HG03457 (cell line): Measurements from ENCODE around the gene INAFM2.

Source experiments
- ATAC-seq: cut with Tn5 transposase; IDR thresholded peaks from one replicate; pipeline ENCODE4 v1.9.1; 2021; ENCODE audit warnings: moderate number of reproducible peaks; ENCODE audit not compliant: unreplicated experiment

INAFM2 gene

DNA sequence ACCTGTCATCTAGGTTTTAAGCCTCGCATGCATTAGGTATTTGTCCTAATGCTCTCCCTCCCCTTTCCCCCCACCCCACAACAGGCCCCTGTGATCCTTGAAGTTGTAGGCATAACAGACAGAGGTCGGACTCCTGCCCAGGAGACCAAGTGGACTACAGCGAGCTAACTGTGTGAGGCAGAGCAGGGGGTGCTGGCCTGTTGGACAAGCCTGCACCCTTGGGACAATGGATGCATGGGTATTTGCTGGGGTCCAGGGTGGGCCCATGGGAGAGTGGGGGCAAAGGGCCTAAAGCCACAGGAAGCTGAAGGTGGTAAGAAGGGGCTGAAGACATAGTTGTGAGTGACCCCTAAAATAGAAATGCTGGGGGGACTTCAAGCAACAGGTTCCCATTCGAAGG lies 18.2 kb upstream of the INAFM2 start:
- ATAC-seq: no peak

DNA sequence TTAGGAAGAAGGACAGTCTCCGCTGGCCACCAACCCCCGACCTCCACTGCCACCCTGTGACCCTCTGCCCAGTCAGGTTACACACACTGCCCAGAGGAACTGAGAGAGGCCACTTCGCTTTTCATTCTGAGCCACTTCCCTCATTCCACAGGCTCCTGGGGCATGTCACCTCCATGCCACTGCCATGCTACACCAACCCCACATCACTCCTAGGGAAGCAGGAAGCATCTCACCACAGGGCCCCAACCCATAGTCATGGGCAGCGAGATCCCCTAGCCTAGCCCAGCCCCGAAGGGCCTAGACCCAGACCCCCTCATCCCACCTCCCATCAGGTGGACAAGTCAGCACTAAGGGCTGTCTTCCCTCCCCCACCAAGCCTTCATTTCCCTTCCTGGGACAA lies 17.1 kb upstream of the INAFM2 start:
- no peak for ATAC-seq

DNA sequence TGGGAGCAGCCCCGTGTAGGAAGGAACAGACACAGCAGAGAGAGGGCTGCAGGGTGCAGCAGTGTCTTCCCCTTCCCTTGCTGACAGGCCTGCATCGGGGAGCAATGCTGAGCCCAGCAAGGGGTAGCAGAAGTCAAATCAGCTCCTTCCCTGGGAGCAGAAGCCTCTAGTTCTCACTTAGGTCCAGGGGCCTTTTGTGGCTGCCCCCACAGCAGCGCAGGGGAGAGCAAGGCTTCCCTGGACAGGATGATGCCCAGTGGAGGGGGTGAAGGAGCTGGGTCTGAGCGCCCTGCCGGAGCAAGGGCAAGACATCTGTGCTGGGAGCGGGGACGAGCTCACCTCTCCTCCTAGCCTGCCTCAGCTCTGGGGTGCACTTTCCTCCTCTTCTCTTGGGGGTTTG lies 16.6 kb upstream of the INAFM2 start:
- ATAC-seq: no peak

DNA sequence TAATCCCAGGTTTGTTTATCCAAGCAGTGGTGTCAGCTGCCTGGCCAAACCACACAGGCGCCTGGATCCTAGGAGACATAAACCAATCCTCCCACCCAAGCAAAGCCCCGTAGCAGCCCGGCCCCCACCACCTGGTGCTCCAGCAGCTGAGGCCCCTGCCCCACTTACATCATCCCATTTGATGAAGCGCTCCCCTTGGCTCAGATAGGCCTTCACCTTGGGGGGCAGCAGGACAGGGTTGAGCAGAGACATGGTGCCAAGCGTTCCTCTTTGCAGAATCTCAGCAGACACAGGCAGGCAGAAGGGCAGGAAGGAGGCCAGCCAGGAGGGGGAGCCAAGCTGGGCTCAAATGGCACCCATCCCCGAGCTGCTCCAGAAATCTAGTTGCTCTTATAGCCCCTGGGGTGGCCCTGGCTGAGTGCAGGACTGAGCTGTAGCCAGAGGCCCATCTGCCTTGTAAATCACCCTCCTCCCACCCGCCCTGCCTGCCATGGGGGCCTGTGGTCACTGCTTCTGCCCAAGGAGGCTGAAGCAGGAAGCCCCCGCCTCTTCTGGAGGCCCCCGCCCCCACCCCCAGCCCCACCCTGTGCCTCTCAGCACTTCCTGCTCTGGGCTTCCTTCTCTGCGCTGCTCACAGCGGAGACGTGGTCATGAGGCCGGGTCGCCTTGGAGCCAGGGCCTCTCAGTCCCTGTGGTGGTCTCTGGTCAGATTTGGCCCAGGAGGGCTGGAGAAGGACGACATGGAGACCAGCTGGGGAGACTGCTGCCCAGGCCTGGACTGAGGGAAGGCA lies 15.9 kb upstream of the INAFM2 start, which contains the start of gene PLCB2:
Gene PLCB2, minus strand, starts transcription at position 515 of the 791 bp plus-strand sequence. Its CDS starts 263 bp downstream, at position 252.
- ATAC-seq: no peak

DNA sequence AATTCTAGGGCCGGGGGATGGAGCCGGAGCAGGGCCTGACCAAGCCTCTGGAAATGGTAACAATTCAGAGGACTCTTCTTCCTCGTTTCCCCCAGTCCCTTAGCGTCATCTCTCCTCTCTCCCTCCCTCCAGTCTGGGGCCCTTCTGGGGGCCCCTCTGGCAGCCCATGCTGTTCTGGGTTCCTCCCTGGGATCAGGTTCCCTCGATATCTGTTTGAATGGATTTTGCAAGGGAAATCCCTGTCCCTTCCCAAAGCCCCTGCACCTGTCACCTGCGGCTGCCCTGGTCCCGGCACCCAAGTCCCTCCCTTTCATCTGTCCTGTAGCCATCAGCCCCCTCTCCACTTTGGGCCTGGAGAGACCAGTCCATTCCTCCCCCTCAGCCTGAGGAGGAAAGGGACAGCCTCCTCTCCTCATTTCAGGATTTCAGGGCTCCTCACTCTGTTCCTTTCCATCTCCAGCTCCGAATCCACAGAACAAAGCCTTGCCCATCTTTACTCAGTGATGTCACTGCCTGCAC lies 14.1 kb upstream of the INAFM2 start:
- no peak for ATAC-seq

DNA sequence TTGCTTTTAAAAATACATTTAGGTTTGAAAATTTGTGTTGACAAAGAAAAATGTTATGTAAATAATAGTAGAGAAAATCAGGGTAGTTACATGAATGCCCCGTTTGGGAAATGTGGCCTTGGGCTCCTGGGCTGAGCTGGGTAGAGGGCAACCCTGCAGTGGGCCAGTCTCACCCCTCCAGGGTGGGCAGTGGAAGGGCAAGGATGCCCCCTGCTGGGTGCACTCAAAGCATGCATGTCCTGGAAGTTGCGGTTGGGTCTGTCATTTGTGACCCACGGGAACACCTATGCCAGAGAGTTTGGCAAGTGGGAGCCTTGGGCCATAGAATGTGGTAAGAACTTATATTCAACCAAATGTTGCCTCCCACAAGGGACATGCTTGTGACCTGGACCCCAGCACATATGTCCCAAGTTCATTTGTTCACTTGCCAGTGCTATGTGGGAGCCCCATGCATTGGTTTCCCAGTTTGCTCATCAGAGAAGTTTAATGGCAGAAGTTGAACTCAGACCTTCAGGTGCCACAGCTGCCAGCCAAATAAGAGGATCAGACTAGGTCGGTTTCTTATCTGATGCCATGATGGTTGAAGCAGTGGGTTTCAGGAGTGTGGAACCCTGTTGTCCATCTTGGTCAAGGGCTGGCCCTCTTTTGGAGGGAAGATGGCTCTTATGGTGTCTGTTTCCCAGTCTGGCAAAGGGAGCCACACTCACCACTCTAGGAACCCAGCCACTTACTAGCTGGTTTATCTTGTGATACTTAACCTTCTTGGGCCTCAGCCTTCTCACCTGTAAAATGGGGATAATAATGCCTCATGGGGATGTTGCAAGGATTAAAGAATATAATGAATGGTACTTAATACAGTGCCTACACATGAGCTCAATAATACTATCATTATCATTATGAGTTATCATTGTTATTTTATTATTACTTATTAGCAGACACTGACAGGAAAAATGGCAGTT lies 13.2 kb upstream of the INAFM2 start:
- no peak for ATAC-seq

DNA sequence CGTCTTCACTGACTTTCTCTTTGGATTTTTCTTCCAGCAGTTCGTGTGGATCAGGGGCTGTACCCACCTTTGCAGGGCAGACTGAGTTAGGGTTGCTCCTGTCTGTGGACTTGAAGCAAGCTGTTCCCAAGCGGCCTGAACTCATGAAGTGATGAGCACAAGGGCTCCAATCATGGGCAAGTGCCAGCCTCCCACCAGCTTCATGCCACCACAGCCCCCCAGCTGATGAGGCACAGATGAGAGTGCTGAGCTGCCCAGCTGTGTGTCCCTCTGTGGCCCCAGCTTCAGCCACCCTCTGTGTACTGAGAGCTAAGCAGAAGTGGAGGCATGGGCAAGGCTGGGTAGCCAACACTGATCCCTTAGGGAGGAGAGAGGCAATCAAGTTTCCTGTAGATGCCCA lies 12.5 kb upstream of the INAFM2 start:
- ATAC-seq: no peak

DNA sequence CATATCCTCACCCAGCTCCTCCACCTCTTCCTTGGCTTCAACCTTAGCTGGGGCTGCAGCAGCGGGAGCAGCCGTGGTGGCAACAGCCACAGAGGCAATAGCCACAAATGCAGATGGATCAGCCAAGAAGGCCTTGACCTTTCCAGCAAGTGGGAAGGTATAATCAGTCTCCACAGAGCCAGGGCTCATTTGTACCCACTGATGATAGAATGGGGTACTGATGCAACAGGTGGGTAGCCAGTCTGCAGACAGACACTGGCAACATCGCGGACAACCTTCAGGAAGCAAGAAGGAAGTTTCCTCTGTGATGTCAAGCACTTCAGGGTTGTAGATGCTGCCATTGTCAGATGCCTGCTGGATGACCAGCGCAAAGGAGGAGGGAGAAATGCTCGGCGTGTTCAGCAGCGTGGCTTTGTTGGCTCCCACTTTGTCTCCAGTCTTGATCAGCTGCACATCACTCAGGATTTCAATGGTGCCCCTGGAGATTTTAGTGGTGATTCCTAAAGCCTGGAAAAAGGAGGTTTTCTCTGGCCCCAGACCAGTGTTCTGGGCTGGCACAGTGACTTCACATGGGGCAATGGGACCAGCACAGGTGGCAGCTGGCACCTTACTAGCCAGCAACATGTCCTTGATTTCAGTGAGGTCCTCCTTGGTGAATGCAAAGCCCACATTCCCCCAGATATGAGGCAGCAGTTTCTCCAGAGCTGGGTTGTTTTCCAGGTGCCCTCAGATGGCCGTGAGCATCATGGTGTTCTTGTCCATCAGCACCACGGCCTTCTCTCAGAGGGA lies 10.9 kb upstream of the INAFM2 start:
- ATAC-seq: no peak

DNA sequence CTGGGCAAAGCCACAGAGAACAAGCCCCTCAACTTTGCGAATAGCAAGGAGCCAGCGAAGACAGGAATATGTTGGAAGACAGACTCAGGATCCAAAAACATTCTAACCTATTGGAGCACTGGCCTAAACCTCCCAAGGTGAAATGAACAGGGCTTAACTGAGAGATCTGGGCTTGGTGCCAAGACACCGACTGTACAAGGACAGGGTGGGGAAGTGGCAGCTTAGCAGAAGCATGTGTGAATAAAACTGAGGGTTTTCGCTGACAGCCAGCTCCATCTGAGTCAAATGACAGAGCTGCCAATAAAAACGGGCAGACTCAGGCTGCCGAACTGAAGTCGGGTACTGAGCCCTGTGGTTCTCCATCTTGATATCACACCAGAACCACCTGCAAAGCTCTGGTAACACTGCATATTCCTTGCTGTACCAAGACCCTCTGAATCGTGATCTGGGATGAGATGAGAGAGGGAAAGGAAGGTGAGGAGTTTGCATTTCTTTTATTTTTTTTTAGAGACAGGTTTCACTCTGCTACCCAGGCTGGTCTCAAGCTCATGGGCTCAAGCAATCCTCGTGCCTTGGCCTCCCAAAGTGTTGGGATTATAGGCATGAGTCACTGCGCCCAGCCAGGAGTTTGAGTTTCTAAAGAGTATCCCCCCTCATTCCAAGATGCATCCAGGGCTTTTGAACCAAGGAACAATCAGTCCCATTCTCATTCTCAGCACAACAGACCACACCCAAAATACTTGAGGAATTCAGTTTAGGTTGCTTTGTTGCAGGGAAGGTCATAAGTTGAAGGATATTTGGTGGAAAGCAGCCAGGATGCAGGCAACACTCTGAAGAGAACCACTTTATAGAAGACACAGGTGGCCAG lies 9.7 kb upstream of the INAFM2 start:
- no peak for ATAC-seq

DNA sequence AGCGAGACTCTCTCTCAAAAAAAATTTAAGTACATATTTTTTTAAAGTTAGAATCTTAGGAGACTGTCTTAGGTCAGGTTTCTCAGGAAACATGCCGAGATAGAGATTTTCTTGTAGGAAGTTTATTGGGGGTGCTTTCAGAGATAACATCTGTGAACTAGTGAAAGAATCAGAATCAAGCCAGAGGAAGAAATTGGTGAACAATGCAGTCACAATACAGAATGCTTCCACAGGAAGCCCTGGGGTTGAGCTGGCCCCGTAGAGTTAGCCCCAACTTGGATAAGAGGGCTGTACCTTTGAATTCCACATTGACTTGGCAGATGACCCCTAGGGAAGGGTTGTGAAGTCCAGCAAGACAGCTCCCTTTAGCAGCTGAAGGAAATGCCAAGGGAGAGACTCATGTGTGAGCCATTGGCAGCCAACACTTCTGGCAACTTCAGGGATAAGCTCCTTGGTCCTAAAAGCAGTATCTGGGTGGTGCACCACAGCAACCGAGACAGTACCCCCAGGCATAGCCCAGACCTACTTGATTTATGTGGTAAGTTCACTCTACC lies 8.7 kb upstream of the INAFM2 start:
- ATAC-seq: no peak

DNA sequence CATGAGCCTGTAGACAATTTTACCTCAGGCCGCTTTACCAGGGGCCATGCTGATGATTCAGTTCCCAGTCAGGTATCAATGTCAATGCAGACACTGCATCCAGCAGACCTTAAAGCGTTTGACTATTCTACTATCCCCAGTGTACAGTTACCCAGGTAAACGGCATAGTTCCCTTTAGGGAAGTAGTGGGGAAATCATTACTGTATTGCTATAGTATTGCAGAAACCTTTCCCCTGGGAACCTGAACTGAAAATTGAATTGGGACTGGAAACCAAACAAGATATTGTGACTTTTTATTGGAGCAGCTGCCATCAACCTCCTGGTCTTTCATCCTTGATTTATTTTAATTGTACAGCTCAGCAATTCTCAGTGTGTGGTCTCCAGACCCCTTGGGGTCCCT lies 6.6 kb upstream of the INAFM2 start:
- ATAC-seq: no peak

DNA sequence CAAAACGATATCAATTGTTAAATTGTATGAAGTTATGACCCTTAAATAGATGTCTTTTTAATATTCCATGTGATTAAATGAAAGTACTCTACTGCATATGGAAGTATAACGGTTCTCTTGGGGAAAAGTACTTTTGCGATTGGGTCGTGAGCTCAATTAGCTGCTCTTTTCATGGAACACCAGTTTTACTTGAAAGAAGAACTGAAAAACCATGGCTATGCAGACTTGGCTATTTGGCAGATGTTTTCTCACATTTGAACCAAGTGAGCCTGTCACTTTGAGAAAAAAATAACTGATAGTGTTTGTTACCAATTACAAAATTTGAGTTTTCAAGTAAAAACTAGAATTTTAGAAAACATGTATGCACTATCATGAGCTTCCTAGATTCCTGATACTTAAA lies 5.9 kb upstream of the INAFM2 start:
- ATAC-seq: no peak

DNA sequence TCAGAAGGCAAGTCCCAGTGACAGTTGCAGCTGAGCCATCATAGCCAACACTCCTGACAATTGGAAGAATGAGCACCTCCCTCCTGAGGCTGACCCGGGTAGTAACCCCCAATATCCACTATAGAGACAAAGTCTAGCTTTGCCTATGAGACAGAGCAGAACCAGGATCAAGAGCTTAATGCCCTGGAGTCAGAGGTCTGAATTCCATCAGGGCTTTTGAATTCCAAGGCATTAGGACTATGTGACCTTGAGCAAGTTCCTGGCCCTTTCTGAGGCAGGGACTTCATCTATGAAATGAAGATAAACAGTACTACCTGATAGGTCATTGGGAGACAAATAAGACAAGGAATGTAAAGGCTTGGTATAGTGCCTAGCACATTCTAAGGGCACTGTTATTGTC lies 3.1 kb upstream of the INAFM2 start:
- ATAC-seq: no peak

DNA sequence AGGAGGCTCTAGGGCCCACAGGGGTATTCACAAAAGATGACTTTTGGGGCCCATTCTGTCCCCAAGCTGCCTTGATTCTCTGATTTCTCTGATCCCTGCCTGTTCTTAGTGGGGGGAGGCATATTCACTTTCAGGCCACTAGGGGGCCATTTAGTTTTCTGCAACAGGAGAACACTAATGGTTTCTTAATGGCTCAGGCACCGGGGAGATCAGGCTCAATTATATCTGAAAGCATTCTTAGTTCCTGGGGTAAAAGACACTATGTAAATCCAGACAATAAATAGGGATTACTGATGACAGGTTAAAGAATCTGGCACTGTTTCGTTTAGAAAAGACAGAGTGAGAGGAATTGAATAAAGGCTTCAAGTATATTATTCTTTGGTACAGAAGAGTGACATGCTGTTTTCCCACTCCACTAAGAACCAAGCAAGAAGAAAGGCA lies 2.5 kb upstream of the INAFM2 start:
- no peak for ATAC-seq

DNA sequence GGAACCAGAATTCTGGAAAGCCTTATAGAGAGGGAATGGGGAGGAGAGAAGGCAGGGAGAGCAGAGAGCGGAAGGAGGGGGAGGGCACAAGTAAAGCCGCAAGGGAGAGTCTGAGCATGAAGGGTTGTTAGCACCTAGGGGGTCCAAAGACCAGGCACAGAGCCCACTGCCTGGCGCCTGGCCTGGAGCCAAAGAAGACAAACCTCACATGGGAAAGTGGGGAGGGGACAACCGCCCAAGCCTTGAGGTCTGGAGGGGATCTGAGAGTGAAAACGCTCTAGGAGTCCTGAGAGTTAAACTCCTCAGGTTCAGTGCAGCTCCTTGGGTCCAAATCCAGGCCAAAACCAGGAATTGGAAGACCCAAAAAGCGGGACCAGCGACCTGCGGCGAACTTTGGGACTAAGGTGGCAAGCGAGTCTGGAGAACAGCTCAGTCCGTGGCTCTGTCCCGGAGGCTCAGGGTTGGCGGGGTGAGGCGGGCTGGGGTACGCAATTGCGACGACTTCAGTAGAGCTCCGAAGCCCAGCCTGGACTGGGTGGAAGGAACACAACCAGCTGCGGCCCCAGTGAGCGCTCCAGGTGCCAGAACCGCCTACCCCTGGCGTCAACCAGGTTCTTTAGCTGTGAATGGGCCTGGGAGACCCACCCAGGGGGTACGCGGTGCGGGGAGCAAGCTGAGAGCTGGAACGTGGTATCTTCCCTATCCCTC lies 807 bp upstream of the INAFM2 start:
- no peak for ATAC-seq

DNA sequence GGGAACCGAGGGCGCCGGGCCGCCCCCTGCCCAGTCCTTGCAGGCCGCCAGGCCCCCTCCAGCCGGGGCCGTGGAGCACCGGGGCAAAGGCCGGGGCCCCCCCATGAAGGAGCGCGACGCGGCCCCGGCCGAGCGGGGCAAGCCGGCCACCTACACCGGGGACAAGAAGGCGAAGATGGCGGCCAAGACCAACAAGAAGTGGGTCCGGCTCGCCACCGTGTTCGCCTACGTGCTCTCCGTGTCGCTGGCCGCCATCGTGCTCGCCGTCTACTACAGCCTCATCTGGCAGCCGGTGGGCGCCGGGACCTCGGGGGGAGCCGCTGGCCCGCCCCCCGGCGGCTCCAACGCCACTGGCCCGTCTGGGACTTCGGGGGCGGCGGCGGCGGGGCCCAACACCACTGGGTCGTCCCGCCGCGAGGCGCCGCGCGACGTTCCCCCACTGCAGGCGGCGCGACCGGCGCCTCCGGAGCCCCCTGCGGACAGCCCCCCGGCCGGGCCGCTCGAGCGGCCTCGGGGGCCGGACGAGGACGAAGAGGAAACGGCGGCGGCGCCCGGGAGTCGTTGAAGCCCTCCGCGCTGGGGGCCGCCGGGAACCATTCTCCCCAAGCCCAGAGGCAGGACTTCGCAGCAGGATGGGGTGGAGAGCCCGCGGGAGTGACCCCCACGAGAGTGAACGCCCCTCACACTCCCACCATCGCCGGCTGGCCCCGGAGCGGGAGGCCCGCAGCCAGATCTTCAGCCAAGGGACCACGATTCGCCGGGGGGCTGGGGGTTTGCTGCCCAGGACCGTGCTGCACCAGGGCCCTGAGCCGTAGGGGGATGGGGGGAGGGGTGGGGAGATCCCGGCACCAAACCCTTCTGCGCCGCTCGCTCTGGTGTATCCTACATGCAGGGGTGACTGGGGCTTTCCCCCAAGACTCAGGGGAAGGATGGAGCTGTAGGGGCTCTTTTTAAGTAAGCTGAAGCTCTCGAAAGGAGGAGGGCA lies 753 bp downstream of the INAFM2 start:
- no peak for ATAC-seq

DNA sequence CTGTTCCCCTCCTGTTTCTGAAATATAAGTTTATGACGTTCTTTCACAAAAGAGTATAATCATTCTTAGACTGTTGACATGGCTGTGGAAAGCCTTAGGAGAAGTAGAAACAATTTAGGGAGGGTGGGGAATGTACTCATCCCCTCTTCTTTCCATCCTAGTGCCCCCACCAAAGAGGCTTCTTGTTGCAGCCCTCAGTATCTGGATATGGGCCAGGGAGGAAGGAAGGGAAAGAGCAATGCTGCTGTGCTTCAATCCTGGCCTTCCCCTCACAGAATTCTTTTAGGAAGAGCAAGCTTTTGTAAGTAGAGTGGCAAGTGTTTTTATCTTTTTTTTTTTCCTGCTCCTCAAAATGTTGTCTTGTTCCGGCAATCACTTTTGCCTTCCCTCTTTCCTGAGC lies 1.7 kb downstream of the INAFM2 start:
- no peak for ATAC-seq

DNA sequence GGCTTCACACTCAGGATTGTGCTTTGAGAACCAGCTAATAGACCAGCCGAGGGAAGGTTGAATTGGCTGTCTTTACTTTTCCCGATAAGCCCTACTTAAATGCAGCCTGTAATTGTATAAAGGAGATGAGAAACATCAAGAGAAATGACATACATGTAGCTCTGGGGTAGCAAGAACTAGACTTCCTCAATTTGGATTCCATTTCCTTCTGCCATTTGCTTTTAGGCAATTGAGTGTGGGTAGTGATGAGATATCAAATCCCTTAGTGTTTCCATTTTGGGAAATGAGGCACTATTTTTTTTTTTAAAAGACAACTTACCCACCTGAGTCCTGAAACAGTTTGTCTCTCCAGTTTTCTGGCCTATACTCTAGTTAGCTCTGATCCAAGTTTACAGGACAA lies 2.2 kb downstream of the INAFM2 start:
- ATAC-seq: no peak
